Ishikawa (cell line): Measurements from ENCODE around the gene NFAM1.

Experiments
- CEBPB ChIP-seq: IDR thresholded peaks from 2 replicates; pipeline ENCODE4 v1.6.1; 2012
- CREB1 ChIP-seq: IDR thresholded peaks from 2 replicates; pipeline ENCODE4 v1.6.1; 2012; ENCODE audit warnings: low read depth
- EGR1 ChIP-seq: IDR thresholded peaks from 2 replicates; pipeline ENCODE4 v1.6.1; 2012
- RAD21 ChIP-seq: IDR thresholded peaks from 2 replicates; pipeline ENCODE4 v1.6.1; 2012; ENCODE audit warnings: low read depth
- TAF1 ChIP-seq: IDR thresholded peaks from 2 replicates; pipeline ENCODE4 v1.6.1; 2012; ENCODE audit warnings: low read depth, mild to moderate bottlenecking
- TEAD4 ChIP-seq: IDR thresholded peaks from 2 replicates; pipeline ENCODE4 v1.6.1; 2012
- TF ChIP-seq, protein P1 (sequence below): IDR thresholded peaks from 2 replicates; pipeline ENCODE4 v1.6.1; 2012; ENCODE audit warnings: low read depth, mild to moderate bottlenecking
- TF ChIP-seq, protein P2 (sequence below): IDR thresholded peaks from 2 replicates; pipeline ENCODE4 v1.6.1; 2012

DNA sequence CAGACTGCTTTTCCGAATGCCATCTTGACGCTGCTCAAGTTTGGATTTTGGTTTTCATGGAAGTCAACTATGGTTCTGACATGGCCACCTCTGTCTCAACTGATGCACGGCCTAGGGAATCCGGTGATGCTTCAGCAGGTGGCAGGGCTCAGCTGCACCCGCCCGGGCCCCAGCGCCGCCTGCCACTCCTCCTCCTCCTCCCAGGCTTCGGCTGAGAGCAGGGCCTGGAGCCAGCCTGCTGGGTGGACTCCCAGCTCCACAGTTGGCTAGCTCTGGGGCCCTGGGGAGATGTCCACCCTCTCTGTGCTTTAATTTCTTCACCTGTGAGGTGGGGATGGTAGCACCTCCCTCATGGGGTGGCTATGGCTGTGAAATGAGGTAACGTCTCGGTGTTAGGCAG, 20.3 kb upstream of the NFAM1 start:
- no peak for TF ChIP-seq TEAD4
- no peak for TF ChIP-seq EGR1
- TF ChIP-seq TAF1 = no peak
- no peak for TF ChIP-seq RAD21
- TF ChIP-seq CEBPB = no peak
- TF ChIP-seq CREB1 = no peak
- TF ChIP-seq, protein P1, sequence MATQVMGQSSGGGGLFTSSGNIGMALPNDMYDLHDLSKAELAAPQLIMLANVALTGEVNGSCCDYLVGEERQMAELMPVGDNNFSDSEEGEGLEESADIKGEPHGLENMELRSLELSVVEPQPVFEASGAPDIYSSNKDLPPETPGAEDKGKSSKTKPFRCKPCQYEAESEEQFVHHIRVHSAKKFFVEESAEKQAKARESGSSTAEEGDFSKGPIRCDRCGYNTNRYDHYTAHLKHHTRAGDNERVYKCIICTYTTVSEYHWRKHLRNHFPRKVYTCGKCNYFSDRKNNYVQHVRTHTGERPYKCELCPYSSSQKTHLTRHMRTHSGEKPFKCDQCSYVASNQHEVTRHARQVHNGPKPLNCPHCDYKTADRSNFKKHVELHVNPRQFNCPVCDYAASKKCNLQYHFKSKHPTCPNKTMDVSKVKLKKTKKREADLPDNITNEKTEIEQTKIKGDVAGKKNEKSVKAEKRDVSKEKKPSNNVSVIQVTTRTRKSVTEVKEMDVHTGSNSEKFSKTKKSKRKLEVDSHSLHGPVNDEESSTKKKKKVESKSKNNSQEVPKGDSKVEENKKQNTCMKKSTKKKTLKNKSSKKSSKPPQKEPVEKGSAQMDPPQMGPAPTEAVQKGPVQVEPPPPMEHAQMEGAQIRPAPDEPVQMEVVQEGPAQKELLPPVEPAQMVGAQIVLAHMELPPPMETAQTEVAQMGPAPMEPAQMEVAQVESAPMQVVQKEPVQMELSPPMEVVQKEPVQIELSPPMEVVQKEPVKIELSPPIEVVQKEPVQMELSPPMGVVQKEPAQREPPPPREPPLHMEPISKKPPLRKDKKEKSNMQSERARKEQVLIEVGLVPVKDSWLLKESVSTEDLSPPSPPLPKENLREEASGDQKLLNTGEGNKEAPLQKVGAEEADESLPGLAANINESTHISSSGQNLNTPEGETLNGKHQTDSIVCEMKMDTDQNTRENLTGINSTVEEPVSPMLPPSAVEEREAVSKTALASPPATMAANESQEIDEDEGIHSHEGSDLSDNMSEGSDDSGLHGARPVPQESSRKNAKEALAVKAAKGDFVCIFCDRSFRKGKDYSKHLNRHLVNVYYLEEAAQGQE = no peak
- TF ChIP-seq, protein P2, sequence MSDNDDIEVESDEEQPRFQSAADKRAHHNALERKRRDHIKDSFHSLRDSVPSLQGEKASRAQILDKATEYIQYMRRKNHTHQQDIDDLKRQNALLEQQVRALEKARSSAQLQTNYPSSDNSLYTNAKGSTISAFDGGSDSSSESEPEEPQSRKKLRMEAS = no peak
